HCT116 (cell line): ENCODE measurements around the gene SUMO4. TPM values are rescaled to one million over a fixed set of nuclear protein-coding genes. Genes with fewer than 3 reads are reported as not detected.

Source experiments
- ATAC-seq: fragments of 200-7000 bp; cut with Tn5 transposase; 2 replicates; pipeline ENCODE4 v1.9.1; 2020; ENCODE audit warnings: mild to moderate bottlenecking, moderate library complexity
- BruUV-seq: library from RNA; stranded (reverse); fragments of 400-500 nt; replicated peaks from 2 replicates; lab custom pipeline; 2021; lab: Mats Ljungman, UMichigan
- CTCF ChIA-PET: fragments of 300-600 bp; sonication (Branson Sonifier 250); formaldehyde crosslinking; loops from one replicate; lab custom pipeline; 2021; ENCODE audit warnings: antibody characterized with exemption; lab: Charles Lee
- POLR2A ChIA-PET: fragments of 300-600, 350-600 bp; sonication (Branson Sonifier 250); formaldehyde crosslinking; loops from one replicate; lab custom pipeline; 2021; ENCODE audit warnings: antibody characterized with exemption; lab: Charles Lee
- RAD21 ChIA-PET, 2 experiments: fragments of 300-600 bp; sonication (Branson Sonifier 250); formaldehyde crosslinking; loops; one replicate each; lab custom pipeline; 2023; ENCODE audit warnings: low total read pairs in 2 of 2; ENCODE audit not compliant: uncharacterized antibody in 2 of 2, unreplicated experiment in 2 of 2, low non-redundant PET in 1 of 2; lab: Charles Lee
- DNase-seq: peaks from one replicate; pipeline ENCODE4 v3.0.0-alpha.2; 2010; ENCODE audit warnings: low read depth, low spot score
- H2AFZ ChIP-seq: fragments of 200-600 bp; shearing (Covaris generic), sonication (generic); 2 replicates; pipeline ENCODE4 v1.6.1; 2017; ENCODE audit warnings: low read depth, mixed run types, mixed read lengths, antibody characterized with exemption, low read length; ENCODE audit not compliant: poor library complexity, severe bottlenecking
- H3K27ac ChIP-seq: 2 replicates; pipeline ENCODE4 v1.5.1; 2012; ENCODE audit warnings: low read depth, low read length
- H3K27me3 ChIP-seq: fragments of 200-600 bp; sonication (generic); 2 replicates; pipeline ENCODE4 v1.6.1; 2016; ENCODE audit warnings: mixed run types, low read length, mixed read lengths; ENCODE audit not compliant: insufficient read depth
- H3K36me3 ChIP-seq, 2 experiments: fragments of 200-500 bp in 1 of 2; fragments of 200-600 bp in 1 of 2; sonication (Bioruptor generic) in 1 of 2; sonication (generic) in 1 of 2; 2 replicates each; pipeline versions ENCODE4 v1.5.1 to v1.6.1; 2014 to 2016; ENCODE audit warnings: low read length in 2 of 2, inconsistent platforms in 1 of 2, mixed read lengths in 1 of 2, mixed run types in 1 of 2; ENCODE audit not compliant: insufficient read depth in 2 of 2, control insufficient read depth in 1 of 2
- H3K4me1 ChIP-seq, 2 experiments: fragments of 200-600 bp in 1 of 2; sonication (generic) in 1 of 2; 2 replicates each; pipeline versions ENCODE4 v1.5.1 to v1.6.1; 2012 to 2017; ENCODE audit warnings: low read length in 2 of 2, inconsistent platforms in 1 of 2, mild to moderate bottlenecking in 1 of 2, mixed read lengths in 1 of 2, mixed run types in 1 of 2, moderate library complexity in 1 of 2; ENCODE audit not compliant: insufficient read depth in 2 of 2, control insufficient read depth in 1 of 2
- H3K4me2 ChIP-seq: fragments of 200-600 bp; sonication (generic); 2 replicates; pipeline ENCODE4 v1.6.1; 2017; ENCODE audit warnings: mixed run types, low read length, mixed read lengths
- H3K4me3 ChIP-seq, 2 experiments: fragments of 200-600 bp in 1 of 2; sonication (generic) in 1 of 2; replicated peaks in 1 of 2; 2 replicates each; pipeline ENCODE4 v1.5.1; 2011 to 2016; ENCODE audit warnings: low read length in 2 of 2, control low read depth in 1 of 2, low read depth in 1 of 2, mild to moderate bottlenecking in 1 of 2, mixed read lengths in 1 of 2, mixed run types in 1 of 2
- H3K79me2 ChIP-seq: fragments of 200-600 bp; sonication (generic); 2 replicates; pipeline ENCODE4 v1.6.1; 2017; ENCODE audit warnings: mild to moderate bottlenecking, mixed run types, low read length, moderate library complexity, mixed read lengths; ENCODE audit not compliant: insufficient read depth
- H3K9ac ChIP-seq: fragments of 200-600 bp; sonication (generic); 2 replicates; pipeline ENCODE4 v1.6.1; 2016; ENCODE audit warnings: low read length, mixed read lengths
- H3K9me2 ChIP-seq: fragments of 200-600 bp; sonication (generic), shearing (Covaris generic); 2 replicates; pipeline ENCODE4 v1.6.1; 2017; ENCODE audit warnings: mixed run types, mild to moderate bottlenecking, moderate library complexity; ENCODE audit not compliant: insufficient read depth
- H3K9me3 ChIP-seq, 2 experiments: fragments of 200-500 bp in 1 of 2; fragments of 200-600 bp in 1 of 2; sonication (Bioruptor generic) in 1 of 2; sonication (generic) in 1 of 2; 2 replicates each; pipeline ENCODE4 v1.6.1; 2014 to 2017; ENCODE audit warnings: low read length in 2 of 2, mixed read lengths in 2 of 2, inconsistent platforms in 1 of 2, low read depth in 1 of 2, mild to moderate bottlenecking in 1 of 2, mixed run types in 1 of 2, moderate library complexity in 1 of 2; ENCODE audit not compliant: control insufficient read depth in 1 of 2, insufficient read depth in 1 of 2
- H4K20me1 ChIP-seq: fragments of 200-600 bp; sonication (generic), shearing (Covaris generic); 2 replicates; pipeline ENCODE4 v1.6.1; 2017; ENCODE audit warnings: mixed run types, mild to moderate bottlenecking, moderate library complexity; ENCODE audit not compliant: insufficient read depth
- CBX3 ChIP-seq: IDR thresholded peaks from 2 replicates; pipeline ENCODE4 v1.6.1; 2012; ENCODE audit warnings: low read depth
- CEBPB ChIP-seq: IDR thresholded peaks from 2 replicates; pipeline ENCODE4 v1.6.1; 2012; ENCODE audit warnings: low read depth
- EGR1 ChIP-seq: IDR thresholded peaks from 2 replicates; pipeline ENCODE4 v1.6.1; 2012; ENCODE audit warnings: low read depth
- EZH2 ChIP-seq: fragments of 200-600 bp; sonication (generic); IDR thresholded peaks from 2 replicates; pipeline ENCODE4 v1.6.1; 2017; ENCODE audit warnings: antibody characterized with exemption, mixed run types
- EZH2phosphoT487 ChIP-seq: fragments of 200-600 bp; IDR thresholded peaks from 2 replicates; pipeline ENCODE4 v1.6.1; 2018; ENCODE audit warnings: antibody characterized with exemption, borderline replicate concordance
- FOSL1 ChIP-seq: IDR thresholded peaks from 2 replicates; pipeline ENCODE4 v1.6.1; 2012; ENCODE audit warnings: low read depth
- JUND ChIP-seq: IDR thresholded peaks from 2 replicates; pipeline ENCODE4 v1.6.1; 2012
- POLR2A ChIP-seq: IDR thresholded peaks from 2 replicates; pipeline ENCODE4 v1.7.0; 2011; ENCODE audit warnings: borderline replicate concordance; ENCODE audit not compliant: insufficient read depth, insufficient read length; ENCODE audit errors: extremely low read depth
- POLR2AphosphoS5 ChIP-seq: IDR thresholded peaks from 2 replicates; pipeline ENCODE4 v1.6.1; 2011; ENCODE audit warnings: mild to moderate bottlenecking, low read depth, low read length, moderate library complexity
- RAD21 ChIP-seq: IDR thresholded peaks from 2 replicates; pipeline ENCODE4 v1.6.1; 2012; ENCODE audit warnings: low read depth, mild to moderate bottlenecking
- SIN3A ChIP-seq: IDR thresholded peaks from 2 replicates; pipeline ENCODE4 v1.6.1; 2012; ENCODE audit warnings: low read depth
- SP1 ChIP-seq: IDR thresholded peaks from 2 replicates; pipeline ENCODE4 v1.6.1; 2012; ENCODE audit warnings: low read depth
- SRF ChIP-seq: IDR thresholded peaks from 2 replicates; pipeline ENCODE4 v1.6.1; 2012; ENCODE audit warnings: low read depth
- TCF7L2 ChIP-seq: IDR thresholded peaks from 2 replicates; pipeline ENCODE4 v1.7.0; 2011; ENCODE audit warnings: borderline replicate concordance, inconsistent platforms; ENCODE audit not compliant: insufficient read depth, insufficient read length; ENCODE audit errors: extremely low read depth
- YY1 ChIP-seq: IDR thresholded peaks from 2 replicates; pipeline ENCODE4 v1.6.1; 2011; ENCODE audit warnings: low read length, low read depth, moderate library complexity, mild to moderate bottlenecking; ENCODE audit not compliant: insufficient replicate concordance; ENCODE audit errors: extremely low read depth
- ZFX ChIP-seq: fragments of 450-650 bp; IDR thresholded peaks from 2 replicates; pipeline ENCODE4 v1.6.1; 2017
- ZNF274 ChIP-seq: fragments of 200-500 bp; sonication (Bioruptor generic); IDR thresholded peaks from 2 replicates; pipeline ENCODE4 v1.6.1; 2014; ENCODE audit warnings: mild to moderate bottlenecking, low read depth, low read length, inconsistent platforms
- intact Hi-C: fragments of 100-400 bp; cut with micrococcal nuclease; formaldehyde crosslinking; loops from 2 replicates; pipeline ENCODE4 v1.10.0; 2022
- total RNA-seq: library from RNA; stranded (reverse); gene quantifications from one replicate; pipeline ENCODE4 v1.2.1, GENCODE V29; 2021; ENCODE audit not compliant: unreplicated experiment
- TF ChIP-seq, protein P1 (sequence below): IDR thresholded peaks from 2 replicates; pipeline ENCODE4 v1.6.1; 2012
- TF ChIP-seq, protein P2 (sequence below): IDR thresholded peaks from 2 replicates; pipeline ENCODE4 v1.6.1; 2012; ENCODE audit warnings: low read depth
- TF ChIP-seq, protein P3 (sequence below), 3 experiments: fragments of 200-600 bp in 1 of 3; sonication (generic) in 1 of 3; IDR thresholded peaks in 2 of 3; conservative IDR thresholded peaks in 1 of 3; 2 replicates each; pipeline ENCODE4 v1.5.1; 2012 to 2017; ENCODE audit warnings: low read depth in 2 of 3, low read length in 2 of 3, antibody characterized with exemption in 1 of 3, borderline replicate concordance in 1 of 3, control low read depth in 1 of 3, mild to moderate bottlenecking in 1 of 3, mixed read lengths in 1 of 3, mixed run types in 1 of 3, moderate library complexity in 1 of 3; ENCODE audit not compliant: insufficient read depth in 1 of 3

Gene SUMO4
- total RNA-seq, 1 experiment from 2014 or later = 1.6 TPM

DNA sequence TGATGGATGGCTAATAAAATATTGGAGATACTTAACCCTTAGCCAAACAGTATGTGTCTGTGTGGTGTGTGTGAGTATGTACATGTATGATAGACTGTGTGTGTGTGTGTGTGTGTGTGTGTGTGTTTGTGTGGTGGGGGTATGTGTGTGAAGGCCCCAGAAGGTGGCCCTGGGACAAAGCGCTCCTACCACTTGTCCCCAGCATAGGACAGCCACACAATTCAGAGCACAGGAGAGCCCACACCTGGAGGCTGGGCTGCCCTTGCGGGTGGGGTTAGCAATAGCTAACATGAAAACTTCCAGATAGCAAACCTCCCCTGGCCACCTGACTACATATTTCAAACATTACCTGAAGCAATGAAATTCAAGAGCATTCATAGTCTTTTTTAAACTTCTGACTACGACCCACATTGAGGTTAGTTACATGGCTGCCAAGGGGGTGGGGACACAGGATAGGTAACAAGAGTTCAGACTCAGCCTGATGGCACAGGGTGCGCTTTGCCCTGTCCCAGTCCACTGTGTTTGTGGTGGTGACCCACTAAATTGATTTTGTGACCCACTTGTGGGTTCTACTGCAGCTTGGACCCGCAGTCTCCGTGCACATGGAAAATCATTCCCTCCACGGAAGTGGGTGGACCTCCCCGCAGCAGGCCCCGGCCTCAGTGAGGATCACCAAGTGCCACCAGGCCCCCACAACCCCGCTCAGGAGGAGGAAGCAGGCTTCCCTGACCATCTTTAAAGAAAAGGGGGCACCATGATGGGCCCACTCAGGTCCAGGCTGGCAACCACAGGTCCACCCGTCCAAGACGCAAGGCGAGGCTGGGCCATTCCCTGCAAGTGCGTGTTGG lies 50.0 kb downstream of the SUMO4 start:
- no peak for TF ChIP-seq EGR1
- no peak for TF ChIP-seq TCF7L2
- TF ChIP-seq ZNF274 = no peak
- no peak for TF ChIP-seq EZH2
- no peak for TF ChIP-seq POLR2A
- TF ChIP-seq CBX3 = no peak
- no peak for TF ChIP-seq RAD21
- TF ChIP-seq, protein P1, sequence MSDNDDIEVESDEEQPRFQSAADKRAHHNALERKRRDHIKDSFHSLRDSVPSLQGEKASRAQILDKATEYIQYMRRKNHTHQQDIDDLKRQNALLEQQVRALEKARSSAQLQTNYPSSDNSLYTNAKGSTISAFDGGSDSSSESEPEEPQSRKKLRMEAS = no peak
- TF ChIP-seq POLR2AphosphoS5 = no peak
- TF ChIP-seq SP1 = no peak
- TF ChIP-seq FOSL1 = no peak
- TF ChIP-seq JUND = no peak
- no peak for TF ChIP-seq CEBPB
- no peak for TF ChIP-seq YY1
- no peak for TF ChIP-seq SRF
- no peak for TF ChIP-seq SIN3A
- TF ChIP-seq, protein P2, sequence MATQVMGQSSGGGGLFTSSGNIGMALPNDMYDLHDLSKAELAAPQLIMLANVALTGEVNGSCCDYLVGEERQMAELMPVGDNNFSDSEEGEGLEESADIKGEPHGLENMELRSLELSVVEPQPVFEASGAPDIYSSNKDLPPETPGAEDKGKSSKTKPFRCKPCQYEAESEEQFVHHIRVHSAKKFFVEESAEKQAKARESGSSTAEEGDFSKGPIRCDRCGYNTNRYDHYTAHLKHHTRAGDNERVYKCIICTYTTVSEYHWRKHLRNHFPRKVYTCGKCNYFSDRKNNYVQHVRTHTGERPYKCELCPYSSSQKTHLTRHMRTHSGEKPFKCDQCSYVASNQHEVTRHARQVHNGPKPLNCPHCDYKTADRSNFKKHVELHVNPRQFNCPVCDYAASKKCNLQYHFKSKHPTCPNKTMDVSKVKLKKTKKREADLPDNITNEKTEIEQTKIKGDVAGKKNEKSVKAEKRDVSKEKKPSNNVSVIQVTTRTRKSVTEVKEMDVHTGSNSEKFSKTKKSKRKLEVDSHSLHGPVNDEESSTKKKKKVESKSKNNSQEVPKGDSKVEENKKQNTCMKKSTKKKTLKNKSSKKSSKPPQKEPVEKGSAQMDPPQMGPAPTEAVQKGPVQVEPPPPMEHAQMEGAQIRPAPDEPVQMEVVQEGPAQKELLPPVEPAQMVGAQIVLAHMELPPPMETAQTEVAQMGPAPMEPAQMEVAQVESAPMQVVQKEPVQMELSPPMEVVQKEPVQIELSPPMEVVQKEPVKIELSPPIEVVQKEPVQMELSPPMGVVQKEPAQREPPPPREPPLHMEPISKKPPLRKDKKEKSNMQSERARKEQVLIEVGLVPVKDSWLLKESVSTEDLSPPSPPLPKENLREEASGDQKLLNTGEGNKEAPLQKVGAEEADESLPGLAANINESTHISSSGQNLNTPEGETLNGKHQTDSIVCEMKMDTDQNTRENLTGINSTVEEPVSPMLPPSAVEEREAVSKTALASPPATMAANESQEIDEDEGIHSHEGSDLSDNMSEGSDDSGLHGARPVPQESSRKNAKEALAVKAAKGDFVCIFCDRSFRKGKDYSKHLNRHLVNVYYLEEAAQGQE = no peak
- TF ChIP-seq EZH2phosphoT487 = no peak
- TF ChIP-seq, protein P3, sequence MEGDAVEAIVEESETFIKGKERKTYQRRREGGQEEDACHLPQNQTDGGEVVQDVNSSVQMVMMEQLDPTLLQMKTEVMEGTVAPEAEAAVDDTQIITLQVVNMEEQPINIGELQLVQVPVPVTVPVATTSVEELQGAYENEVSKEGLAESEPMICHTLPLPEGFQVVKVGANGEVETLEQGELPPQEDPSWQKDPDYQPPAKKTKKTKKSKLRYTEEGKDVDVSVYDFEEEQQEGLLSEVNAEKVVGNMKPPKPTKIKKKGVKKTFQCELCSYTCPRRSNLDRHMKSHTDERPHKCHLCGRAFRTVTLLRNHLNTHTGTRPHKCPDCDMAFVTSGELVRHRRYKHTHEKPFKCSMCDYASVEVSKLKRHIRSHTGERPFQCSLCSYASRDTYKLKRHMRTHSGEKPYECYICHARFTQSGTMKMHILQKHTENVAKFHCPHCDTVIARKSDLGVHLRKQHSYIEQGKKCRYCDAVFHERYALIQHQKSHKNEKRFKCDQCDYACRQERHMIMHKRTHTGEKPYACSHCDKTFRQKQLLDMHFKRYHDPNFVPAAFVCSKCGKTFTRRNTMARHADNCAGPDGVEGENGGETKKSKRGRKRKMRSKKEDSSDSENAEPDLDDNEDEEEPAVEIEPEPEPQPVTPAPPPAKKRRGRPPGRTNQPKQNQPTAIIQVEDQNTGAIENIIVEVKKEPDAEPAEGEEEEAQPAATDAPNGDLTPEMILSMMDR (IDR thresholded peaks at IDR 0.05 in 2 of 3, conservative IDR thresholded peaks at IDR 0.05 in 1 of 3; ENCODE audit: borderline replicate concordance in 1 of 3, insufficient read depth in 1 of 3, low read depth in 2 of 3, low read length in 2 of 3) = no peak
- no peak for TF ChIP-seq ZFX
- TF ChIP-seq, all 23 proteins: peak for 0
- Histone ChIP-seq H3K27me3 (no peaks in the 10 kb centered on the region), H3K79me2 (no peaks in the 10 kb centered on the region), H3K9me2 (no peaks in the 10 kb centered on the region), H4K20me1 (no peaks in the 10 kb centered on the region), H3K36me3 (no peaks in the 10 kb centered on the region), H2AFZ (no peak overlapping the region), H3K27ac (no peak overlapping the region), H3K4me2 (no peak overlapping the region), H3K9me3 (no peaks in the 10 kb centered on the region), H3K9ac (no peak overlapping the region), H3K4me1 (peaks cover 8 to 10% of the 10 kb centered on the region in 2 experiments; a peak in 3 of 4 replicates), H3K4me3 (no peak overlapping the region)
- CTCF ChIA-PET = no interaction called here
- ATAC-seq (no peak), DNase-seq (no peak)
- no TSS peak for BruUV-seq
- POLR2A ChIA-PET = no interaction called here
- intact Hi-C loops = no loop called here
- RAD21 ChIA-PET = no interaction called here
